Measurements from ENCODE around the gene KPNB1. TPM values are rescaled to one million over a fixed set of nuclear protein-coding genes. Genes with fewer than 3 reads are reported as not detected.

Gene KPNB1
- polyA plus RNA-seq, 3 donors: 228 to 300 (median 256) TPM

DNA sequence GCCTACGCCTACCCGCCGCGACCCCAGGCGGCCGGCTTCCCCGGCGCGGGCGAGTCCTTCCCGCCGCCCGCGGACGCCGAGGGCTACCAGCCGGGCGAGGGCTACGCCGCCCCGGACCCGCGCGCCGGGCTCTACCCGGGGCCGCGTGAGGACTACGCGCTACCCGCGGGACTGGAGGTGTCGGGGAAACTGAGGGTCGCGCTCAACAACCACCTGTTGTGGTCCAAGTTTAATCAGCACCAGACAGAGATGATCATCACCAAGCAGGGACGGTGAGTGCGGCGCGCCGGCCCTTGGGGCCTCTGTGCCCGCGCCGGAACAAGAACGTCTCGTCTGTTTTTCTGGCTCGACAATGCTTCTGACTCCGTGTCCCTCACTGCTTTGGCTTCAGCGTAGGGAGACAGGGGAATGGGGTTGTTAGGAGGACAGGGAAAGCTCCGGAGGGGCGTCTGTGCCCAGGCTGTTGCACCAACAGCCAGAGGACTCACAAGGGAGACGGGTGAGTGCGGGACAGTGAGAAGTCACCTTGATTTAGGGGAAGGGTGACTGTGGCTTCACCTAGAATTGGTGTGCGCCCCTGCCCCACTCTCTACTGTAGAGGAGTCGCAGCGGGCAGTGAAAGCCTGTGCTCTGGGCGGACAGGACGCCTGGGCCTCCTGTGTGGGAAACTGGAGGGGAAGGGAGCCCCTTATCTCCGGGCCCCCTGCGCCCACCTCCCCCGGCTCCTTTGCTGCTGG is 84.1 kb downstream of the KPNB1 start:
- DNase-seq (ENCODE audit: extremely low read depth in 1 of 11, low read depth in 9 of 11, low spot score in 4 of 11): no peak

GRCh38 chr17:47735139-47735464 is 85.4 kb downstream of the KPNB1 start:
- no peak for DNase-seq (ENCODE audit: extremely low read depth in 1 of 11, low read depth in 9 of 11, low spot score in 4 of 11)

Other genes with a start within 250 kb of the KPNB1 start
- 100 to 1,000 TPM; 149 to 190 (median 150) TPM for gene NPEPPS, start 118.8 kb upstream of the KPNB1 start, polyA plus RNA-seq (ENCODE audit: insufficient read length in 3 of 3)
- 10 to 100 TPM; 27.4 to 37.7 (median 31.6) TPM for gene TBKBP1, start 44.2 kb downstream of the KPNB1 start, polyA plus RNA-seq (ENCODE audit: insufficient read length in 3 of 3)
- under 1 TPM; 0.07 to 0.20 (median 0.12) TPM for gene TBX21, start 83.3 kb downstream of the KPNB1 start, polyA plus RNA-seq (ENCODE audit: insufficient read length in 3 of 3)
- 10 to 100 TPM; 12.5 to 18.6 (median 13.4) TPM for gene OSBPL7, start 171.9 kb downstream of the KPNB1 start, polyA plus RNA-seq (ENCODE audit: insufficient read length in 3 of 3)
- 10 to 100 TPM; 54.0 to 58.9 (median 58.4) TPM for gene MRPL10, start 181.6 kb downstream of the KPNB1 start, polyA plus RNA-seq (ENCODE audit: insufficient read length in 3 of 3)
- 1 to 10 TPM; 2.5 to 3.6 (median 3.4) TPM for gene LRRC46, start 181.8 kb downstream of the KPNB1 start, polyA plus RNA-seq (ENCODE audit: insufficient read length in 3 of 3)
- gene SCRN2, start 191.4 kb downstream of the KPNB1 start, polyA plus RNA-seq (ENCODE audit: insufficient read length in 3 of 3): 10 to 100 TPM; 53.5 to 76.2 (median 54.9) TPM
- gene SP6, start 201.2 kb downstream of the KPNB1 start, polyA plus RNA-seq (ENCODE audit: insufficient read length in 3 of 3): 1 to 10 TPM; 2.7 to 4.1 (median 3.9) TPM
- 10 to 100 TPM; 22.4 to 23.8 (median 22.6) TPM for gene SP2, start 246.3 kb downstream of the KPNB1 start, polyA plus RNA-seq (ENCODE audit: insufficient read length in 3 of 3)